ENCODE data around the gene DLGAP4.
A peak's percentile ranks its signal among the peaks of the same experiment; 100 is the strongest.

The DLGAP4 gene

DNA sequence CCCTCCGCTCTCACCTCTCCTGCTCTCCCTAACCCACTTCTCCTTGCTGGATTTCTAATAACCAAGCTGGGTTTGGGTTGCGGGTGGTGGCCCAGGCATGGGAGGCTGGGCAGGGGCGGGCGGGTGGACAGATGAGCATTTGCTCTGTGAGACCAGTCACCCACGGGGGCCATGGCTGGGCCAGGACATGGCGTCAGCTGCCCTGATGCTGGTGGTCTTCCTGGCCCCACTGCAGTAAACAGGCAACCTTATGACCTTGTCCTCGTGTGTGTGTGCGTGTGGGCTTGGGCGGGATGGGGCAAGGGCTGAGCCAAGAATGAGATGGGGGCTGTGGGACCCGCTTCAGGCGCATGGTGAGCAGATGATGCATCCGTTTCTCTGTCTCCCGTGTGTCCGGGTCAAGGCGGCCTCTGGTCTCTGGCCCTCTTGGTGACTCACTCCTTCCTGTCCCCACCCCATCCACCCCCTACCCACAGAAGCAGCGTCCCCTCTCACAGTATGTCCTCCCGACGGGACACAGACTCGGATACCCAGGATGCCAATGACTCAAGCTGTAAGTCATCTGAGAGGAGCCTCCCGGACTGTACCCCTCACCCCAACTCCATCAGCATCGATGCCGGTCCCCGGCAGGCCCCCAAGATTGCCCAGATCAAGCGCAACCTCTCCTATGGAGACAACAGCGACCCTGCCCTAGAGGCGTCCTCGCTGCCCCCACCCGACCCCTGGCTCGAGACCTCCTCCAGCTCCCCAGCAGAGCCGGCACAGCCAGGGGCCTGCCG is 193.8 kb downstream of the DLGAP4 start:
- TF ChIP-seq, protein P1, sequence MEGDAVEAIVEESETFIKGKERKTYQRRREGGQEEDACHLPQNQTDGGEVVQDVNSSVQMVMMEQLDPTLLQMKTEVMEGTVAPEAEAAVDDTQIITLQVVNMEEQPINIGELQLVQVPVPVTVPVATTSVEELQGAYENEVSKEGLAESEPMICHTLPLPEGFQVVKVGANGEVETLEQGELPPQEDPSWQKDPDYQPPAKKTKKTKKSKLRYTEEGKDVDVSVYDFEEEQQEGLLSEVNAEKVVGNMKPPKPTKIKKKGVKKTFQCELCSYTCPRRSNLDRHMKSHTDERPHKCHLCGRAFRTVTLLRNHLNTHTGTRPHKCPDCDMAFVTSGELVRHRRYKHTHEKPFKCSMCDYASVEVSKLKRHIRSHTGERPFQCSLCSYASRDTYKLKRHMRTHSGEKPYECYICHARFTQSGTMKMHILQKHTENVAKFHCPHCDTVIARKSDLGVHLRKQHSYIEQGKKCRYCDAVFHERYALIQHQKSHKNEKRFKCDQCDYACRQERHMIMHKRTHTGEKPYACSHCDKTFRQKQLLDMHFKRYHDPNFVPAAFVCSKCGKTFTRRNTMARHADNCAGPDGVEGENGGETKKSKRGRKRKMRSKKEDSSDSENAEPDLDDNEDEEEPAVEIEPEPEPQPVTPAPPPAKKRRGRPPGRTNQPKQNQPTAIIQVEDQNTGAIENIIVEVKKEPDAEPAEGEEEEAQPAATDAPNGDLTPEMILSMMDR (IDR thresholded peaks at IDR 0.05) = no peak
- no peak for TF ChIP-seq ZFX (IDR thresholded peaks at IDR 0.05; ENCODE audit: borderline replicate concordance)
- no peak overlapping the region for H3K27ac ChIP-seq

DNA sequence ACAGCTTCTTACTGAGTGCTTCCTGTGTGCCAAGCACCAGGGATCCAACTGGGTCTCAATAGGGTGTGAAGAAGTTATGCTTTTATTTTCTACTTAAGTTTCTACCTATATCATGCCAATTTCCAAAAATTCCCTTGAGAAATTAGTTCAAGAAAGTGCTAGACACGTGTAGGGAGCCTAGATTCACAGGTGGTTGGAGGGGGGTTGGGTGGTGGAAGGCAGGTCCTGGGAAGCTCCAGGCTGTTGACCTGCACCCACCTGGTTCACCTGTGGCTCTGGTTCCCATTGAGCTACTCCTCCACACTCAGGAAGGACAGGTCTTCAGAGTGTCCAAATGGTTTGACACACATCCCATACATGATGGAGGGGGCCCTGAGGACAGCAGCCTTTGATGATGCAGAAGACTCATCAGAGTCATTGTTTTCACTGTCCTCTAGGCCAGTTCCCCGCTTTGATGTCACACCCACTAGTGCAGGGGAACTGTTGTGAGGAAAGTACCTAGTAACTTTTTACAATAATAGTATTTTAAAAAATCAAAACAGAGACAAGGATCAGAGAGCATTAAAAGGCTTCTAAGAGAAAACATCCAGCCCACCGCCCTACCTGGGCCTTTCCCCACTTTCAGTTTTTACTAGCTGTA is 195.3 kb downstream of the DLGAP4 start:
- TF ChIP-seq, protein P1 (IDR thresholded peaks at IDR 0.05) = no peak
- no peak for TF ChIP-seq ZFX (IDR thresholded peaks at IDR 0.05; ENCODE audit: borderline replicate concordance)
- H3K27ac ChIP-seq = no peak overlapping the region

DNA sequence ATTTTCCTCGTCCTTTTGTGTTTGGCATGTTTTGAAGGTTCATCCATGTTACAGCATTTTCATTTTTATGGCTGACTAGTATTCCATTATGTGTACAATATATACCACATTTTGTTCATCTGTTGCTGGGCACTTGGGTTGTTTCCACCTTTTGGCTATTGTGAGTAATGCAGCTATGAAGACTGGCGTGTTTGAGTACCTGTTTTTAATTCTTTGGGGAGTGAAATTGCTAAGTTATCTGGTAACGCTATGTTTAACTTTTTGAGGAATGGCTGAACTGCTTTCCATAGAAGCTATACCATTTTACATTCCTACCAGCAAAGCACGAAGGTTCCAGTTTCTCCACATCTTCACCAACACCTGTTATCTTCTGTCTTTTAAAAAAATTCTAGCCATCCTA is 198.2 kb downstream of the DLGAP4 start:
- no peak overlapping the region for H3K27ac ChIP-seq
- no peak for TF ChIP-seq ZFX (IDR thresholded peaks at IDR 0.05; ENCODE audit: borderline replicate concordance)
- TF ChIP-seq, protein P1 (IDR thresholded peaks at IDR 0.05) = no peak

DNA sequence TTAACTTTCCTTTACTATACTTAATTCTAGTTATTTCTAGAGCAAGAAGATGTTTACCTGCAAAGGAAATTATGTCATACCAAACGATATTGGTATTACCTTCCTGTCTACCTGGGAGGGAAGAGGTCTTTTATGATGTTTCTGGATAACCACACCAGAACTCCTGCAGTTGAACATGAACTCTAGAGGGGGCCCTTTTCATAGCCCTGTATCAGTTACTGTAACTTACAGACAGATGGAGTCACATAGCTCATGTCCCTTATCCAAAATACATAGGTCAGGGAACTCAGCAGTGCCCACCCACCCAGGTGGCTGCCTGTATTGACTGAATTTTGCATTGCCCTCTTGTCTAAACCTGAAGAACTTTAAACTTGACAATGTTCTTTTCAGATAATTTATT is 200.1 kb downstream of the DLGAP4 start:
- H3K27ac ChIP-seq = no peak overlapping the region
- TF ChIP-seq, protein P1 (IDR thresholded peaks at IDR 0.05) = peak; percentile 46
- no peak for TF ChIP-seq ZFX (IDR thresholded peaks at IDR 0.05; ENCODE audit: borderline replicate concordance)

DNA sequence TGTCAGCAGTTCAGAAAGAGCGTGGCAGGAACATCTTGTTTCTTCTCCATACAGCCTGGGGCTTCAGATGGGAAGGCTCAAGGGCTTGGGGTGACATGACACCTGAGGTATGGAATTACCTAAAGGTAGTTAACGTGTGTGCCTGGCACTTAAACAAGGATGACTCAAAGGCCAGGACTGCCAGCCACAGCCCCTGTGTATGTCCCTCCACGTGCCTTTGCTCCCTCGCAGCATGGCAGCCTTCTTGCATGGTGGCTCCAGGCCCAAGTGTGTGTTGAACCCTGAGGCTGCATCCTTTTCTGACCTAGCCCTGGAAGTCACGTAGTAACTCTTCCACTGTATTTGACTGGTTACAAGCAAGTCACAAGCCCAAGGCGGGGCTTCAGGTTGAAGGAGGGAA is 201.6 kb downstream of the DLGAP4 start:
- H3K27ac ChIP-seq = no peak overlapping the region
- no peak for TF ChIP-seq ZFX (IDR thresholded peaks at IDR 0.05; ENCODE audit: borderline replicate concordance)
- TF ChIP-seq, protein P1 (IDR thresholded peaks at IDR 0.05) = no peak

DNA sequence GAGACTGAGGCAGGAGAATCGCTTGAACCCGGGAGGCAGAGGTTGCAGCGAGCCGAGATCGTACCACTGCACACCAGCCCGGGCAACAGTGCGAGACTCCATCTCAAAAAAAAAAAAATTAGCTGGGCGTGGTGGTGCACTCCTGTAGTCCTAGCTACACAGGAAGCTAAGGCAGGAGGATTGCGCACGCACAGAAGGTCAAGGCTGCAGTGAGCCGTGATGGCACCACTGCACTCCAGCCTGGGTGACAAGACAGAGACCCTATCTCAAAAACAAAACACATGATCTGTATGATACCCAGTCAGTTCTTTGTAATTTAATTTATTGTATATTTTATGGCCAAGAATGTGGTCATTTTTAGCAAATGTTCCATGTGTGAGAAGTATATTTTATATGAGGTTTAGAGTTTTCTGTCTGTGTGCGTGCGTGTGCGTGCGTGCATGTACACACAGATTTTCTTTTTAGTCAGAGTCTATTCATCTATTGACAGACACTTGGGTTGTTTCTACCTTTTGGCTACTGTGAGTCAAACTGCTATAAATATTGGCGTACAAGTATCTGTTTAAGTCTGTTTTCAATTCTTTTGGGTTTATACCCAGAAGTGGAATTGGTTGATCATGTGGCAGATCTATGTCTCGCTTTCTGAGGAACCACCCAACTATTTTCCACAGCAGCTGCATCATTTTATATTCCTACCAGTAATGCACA is 213.0 kb downstream of the DLGAP4 start:
- H3K27ac ChIP-seq = no peak overlapping the region
- TF ChIP-seq, protein P1 (IDR thresholded peaks at IDR 0.05) = no peak
- TF ChIP-seq ZFX (IDR thresholded peaks at IDR 0.05; ENCODE audit: borderline replicate concordance) = no peak
